GM18520 (cell line): ENCODE measurements around the gene MAP4.
"Not testable (repeated sequence)": the region's sequence is repeated elsewhere in the genome, so short reads cannot be mapped to it uniquely, and the experiment has no call there.

Source experiments
- ATAC-seq: cut with Tn5 transposase; IDR thresholded peaks from one replicate; pipeline ENCODE4 v1.9.1; 2021; ENCODE audit not compliant: unreplicated experiment

MAP4 gene

DNA sequence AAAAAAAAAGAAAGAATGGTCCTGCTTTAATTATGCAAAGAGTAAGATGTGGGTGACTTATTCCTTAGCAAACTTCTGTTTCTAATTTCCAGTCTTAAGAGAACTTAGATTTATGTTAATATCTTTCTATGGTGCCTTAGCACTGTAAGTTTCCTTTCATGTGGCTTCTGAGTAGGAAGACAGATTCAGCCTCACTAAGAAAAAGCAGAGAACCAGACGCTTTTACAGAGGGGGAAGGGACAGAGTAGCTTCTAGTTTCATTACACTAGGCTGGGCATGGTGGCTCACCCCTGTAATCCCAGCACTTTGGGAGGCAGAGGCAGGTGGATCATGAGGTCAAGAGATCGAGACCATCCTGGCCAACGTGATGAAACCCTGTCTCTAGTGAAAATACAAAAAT lies 118.3 kb downstream of the MAP4 start:
- no peak for ATAC-seq

DNA sequence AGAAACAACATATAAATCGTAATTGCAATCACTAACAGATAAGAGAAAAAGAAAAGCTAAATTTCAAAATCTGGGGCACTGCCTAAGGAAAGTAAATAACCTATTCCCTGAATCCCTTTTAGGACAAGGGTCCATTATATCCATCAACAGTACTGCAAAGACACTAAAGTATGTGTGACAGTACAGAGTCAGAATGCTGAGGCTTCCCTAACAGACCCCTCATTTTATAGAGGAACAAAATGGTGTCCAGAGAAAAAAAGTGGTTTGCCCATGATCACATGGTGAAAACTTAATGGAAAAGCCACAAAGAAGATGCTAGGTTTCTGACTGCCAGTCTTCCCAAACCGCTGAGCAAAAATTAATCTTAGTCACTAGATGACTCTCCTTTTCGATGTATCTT lies 119.5 kb downstream of the MAP4 start:
- ATAC-seq, result no peak

DNA sequence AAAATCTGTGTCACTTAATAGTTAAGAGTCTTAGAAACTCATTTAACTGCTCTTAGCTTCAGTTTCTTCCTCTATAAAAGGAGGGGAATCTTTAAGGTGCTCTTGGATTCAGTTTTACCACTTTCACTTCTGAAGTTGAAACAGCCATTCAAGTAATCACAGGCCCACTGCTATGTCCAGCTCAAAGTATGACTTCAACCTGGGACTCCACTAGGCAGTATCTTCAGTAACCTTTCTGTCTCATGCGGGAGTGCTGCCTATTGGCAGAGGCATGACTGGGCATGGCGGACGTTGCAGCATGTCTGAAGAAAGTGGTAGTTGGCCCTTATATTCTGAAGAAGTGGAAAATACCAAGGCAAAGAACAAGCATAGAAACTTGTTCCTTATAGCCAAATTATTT lies 121.0 kb downstream of the MAP4 start:
- no peak for ATAC-seq

DNA sequence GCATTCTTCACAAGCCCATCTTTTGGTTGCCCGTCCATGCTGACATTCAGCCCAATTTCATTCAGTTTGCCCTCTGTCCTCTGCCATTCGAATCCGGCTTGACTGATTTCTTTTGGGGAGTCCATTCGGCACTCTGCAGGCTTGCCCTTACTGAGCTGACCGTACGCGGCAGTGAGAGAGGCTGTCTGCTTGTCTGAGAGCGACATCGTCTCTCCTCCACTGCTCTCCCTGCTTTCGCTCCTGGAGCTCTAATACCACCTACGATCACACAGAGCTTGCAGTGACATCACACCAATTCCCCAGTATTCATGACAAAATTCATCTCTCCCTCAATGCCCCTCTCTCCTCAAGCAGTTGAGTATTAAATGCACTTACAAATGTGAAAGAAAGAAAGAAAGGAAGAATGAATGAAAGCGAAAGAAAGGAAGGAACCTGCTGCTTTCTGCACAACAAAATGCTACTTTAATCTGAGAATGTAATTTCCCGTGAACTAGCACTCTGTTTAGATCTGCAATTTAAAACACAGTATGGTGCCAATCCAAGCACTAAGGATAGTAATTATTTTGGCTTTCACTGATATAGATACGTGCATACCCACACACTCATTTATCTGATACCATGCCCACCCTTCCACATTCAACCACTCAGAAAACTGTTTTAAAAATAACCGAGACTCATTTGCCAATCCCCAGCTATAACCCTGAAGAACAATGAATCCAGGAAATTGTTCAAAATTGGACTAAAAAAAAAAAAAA lies 123.8 kb downstream of the MAP4 start:
- no peak for ATAC-seq

DNA sequence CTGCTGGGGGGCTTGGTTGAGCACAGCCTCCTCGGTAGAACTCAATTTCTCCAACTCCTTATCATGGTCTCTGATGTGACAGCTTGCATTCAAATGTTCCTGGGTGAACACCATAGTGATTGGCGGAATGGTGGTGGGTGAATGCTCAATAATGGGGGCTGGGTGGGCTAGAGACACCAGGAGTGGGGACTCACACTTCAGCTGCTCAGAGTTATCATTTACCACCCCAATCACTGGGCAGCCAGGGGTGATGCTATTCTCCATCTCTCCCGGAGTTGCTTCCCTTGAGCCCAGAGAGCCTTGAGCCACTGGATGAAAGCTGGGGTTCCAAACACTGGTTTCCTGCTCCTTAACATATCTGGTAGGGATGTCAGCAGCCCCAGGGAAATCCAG lies 124.6 kb downstream of the MAP4 start:
- no peak for ATAC-seq

DNA sequence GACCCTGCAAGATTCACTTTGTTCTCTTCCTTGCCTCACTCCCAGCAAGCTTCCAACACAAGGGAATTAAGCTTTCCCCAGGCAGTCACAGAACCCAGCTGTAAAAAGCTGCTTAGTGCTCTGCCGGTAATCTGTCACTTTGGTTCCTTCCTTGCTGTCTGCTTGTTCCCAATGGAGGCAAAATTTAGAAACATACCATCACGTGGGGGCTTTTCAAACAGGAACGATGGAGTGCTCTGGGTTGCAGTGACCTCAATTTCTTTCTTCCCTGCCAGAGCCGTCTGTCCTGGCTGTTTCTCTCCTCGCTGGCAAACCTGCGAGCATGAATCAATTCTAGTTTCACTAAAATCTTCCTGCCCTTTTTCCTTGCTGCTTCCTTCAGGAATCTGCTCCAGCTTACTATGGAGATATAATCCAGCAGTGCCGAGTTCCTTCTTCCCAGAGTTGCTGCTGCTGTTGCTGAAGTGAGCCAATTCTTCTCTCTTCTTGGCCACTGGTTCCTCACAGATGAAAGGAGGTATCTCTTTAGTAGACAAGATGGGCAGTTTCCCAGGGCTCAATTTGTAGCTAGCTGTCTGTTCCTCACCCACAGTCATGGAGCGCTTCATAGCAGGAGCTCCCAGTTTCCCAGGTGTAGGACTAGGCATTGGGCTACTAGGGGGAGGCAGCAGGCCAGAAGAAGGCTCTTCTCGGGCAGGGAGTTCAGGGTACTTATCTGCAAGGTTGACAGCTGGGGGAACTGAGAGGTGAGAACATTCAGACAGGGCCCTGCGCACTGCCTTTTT lies 125.2 kb downstream of the MAP4 start:
- ATAC-seq, result no peak

DNA sequence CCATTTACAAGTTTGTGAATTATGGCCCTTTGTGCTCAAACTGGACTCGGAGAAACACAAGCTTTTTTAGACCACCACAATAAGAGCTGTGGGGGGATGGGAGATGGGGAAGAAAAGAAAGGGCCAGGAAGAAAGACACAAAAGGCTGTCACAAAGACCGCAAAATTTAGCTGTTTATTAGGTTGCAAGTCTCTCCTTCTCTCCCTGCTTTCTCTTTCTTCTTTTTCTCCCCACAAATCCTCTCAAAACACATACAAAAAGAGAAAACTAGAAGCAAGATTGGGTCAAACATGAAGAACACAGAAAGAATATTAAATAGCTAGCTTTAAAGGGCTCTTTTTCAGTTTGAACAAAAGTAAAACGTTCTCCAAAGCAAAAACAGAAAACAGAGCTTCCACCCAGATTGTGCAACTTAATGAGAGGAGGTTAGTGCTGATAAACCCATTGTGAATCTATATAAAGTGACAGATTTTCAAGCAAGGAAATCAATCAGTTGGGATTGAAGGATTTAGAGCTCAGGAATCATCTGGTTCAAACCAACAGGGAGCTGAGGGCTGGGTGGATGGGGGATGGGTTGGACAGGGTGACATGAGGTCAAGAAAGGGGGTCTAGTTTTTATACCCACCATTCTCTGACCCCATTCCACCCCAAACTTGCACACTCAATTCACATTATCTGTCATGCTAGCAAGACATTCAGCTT lies 125.9 kb downstream of the MAP4 start:
- no peak for ATAC-seq

DNA sequence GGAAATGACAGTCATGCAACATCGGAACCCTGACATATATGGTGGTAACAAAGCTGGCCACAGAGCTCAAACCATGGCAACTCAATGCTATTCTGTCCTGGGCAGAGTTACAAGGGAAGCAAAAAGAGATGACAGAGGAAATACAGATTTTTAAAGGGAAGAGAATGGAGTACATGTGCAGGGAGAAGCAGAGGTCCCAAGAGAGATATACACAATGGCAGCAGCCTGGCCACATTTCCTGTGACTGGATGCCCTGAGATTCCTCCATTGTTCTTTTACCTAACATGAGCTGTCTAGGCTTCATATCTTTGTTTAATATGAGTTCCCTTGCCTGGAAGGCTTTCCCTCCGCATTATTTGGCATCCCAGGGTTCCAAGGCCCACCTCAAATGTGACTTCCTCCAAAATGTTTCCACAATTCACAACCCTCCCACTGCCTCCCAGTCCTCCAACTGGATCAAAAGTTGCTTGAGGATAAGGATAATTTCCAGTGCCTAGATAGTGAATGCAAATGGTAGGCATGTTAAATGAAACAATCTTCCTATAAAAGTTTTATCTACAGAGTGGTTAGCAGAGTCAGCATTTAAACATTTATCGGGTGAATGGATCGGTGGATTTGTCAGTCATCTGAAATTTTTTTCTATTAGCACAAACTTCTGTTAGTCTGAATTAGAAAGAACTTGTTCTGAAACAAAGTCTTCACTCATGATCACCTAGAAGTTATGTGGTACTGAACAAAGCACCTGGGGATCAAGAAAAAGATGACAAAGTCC lies 127.0 kb downstream of the MAP4 start:
- no peak for ATAC-seq

DNA sequence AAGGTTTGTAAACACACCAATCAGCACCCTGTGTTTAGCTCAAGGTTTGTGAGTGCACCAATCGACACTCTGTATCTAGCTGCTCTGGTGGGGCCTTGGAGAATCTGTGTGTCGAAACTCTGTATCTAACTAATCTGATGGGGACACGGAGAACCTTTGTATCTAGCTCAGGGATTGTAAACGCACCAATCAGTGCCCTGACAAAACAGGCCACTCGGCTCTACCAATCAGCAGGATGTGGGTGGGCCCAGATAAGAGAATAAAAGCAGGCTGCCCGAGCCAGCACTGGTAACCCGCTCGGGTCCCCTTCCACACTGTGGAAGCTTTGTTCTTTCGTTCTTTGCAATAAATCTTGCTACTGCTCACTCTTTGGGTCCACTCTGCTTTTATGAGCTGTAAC lies 128.2 kb downstream of the MAP4 start:
- ATAC-seq, result not testable (repeated sequence)

DNA sequence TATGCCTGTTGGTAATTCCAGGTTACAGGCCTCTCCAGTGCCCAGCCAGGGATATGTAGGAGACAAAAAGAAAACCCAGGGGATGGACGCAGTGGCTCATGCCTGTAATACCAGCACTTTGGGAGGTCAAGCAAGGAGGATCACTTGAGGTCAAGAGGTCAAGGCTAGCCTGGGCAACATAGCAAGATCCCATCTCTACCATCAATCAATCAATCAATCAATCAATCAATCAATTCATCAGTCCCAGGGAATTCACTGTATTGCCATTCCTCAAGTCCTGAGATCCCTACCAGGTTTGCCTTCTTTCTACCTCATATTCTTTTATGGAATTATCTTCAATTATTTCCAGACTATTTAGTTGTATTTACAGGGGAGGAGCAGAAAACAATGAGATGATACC lies 131.0 kb downstream of the MAP4 start:
- ATAC-seq, result no peak

DNA sequence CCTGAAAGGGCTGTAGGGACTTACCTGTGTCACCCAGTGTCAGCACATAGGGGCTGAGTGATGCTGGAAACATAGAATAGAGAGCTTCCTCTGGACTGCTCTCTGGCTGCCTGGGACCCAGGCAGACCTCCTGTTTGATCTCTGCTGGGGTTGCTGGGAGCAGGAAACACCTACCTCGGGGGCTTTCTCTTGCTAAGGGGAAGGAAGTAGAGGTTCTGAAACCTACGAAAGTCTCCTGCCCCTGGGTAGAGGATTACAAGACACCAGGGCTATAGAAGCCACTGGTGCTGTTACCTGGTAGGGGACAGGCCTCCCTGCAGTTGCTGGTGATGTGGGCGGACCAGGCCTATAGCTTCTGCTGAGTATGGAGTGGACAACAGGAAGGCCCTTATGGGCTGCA lies 131.6 kb downstream of the MAP4 start:
- ATAC-seq, result no peak

DNA sequence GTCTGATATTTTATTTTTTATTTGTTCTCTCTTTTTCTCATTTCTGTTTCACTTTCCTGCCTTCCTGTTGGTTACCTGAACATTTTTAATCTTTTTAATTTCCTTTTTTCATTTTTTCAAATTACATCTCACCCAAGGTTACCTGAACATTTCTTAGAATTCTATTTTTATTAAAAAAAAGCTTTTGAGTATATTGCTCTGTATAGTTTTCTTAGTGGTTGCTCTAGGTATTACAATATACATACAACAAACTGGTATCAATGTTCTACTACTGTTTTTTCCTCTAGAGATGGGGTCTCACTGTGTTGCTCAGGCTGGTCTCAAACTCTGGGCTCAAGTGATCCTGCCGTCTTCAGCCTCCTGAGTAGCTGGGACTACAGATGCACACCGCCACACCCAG lies 133.9 kb downstream of the MAP4 start:
- no peak for ATAC-seq

DNA sequence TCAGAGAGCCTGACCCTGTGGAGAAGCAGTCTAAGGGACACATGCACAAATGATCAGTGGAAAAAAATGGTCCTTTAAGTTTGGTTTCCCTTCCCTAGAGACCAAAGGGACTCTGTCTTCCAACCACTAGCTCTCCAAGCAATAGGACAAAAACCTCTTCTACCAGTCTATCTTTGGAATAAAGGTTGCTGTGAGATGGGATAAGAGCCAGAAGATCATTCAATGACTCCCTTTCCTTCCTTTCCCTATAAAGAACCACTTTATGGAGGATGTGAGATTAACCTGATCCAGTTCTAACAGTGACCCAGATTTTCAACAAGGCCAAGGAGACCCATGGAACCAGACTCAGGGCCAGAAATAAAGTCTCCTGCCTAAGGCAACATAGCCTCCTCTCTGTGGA lies 138.5 kb downstream of the MAP4 start:
- ATAC-seq, result no peak

DNA sequence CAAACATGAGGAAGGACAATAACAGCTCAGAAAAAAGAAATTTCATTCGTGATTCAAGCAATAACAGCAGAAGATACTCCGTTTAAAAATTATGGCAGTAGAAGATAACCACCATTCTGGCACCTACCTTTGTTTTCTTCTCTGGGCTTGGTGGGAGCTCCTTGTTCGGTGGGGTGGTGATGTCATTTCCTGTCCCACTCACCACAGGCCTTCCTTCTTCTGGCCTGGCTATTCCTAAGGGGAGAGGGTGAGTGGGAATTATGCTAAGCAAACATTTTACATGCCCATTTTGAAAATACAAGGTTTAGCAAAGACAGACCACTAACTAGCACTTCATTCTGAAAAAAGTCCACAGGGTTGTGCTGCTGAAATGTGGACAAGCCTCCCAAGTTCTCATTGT lies 138.9 kb downstream of the MAP4 start:
- ATAC-seq, result no peak

DNA sequence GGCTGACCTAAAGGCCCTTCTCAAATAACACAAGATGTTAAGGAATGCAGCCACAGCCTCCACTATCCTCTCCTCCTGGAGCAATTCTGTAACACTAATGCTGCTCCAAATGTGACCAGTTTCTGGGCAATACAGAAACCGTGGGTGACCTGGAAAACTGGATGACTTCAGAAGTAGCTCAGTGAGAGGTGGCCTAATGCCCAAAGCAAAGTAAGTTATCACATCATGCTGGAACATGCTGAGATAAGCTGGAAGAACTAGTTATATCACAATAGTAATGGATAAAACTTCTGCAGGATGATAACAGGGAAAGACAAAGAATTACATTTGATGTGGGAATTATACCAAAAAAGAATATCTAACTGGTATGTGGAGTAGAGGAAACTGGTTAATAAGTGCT lies 141.3 kb downstream of the MAP4 start:
- ATAC-seq, result no peak

DNA sequence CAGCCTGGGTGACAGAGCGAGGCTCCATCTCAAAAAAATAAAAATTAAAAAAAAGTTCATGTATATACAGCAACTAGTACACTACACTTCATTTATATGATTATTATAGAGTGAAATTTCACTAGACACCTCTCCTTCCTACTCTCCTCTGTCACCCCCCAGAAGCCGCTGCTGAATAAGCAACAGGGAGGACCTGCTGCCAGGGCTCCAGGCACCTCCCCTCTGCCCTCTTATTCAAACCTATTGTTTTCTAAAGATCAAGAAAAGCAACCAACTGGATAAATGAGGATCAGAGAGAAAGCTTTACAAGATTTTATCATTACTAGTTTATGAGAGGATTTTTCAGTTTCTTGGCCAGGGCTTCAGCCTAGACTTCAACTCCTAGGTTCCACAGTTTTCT lies 141.8 kb downstream of the MAP4 start:
- ATAC-seq, result no peak

DNA sequence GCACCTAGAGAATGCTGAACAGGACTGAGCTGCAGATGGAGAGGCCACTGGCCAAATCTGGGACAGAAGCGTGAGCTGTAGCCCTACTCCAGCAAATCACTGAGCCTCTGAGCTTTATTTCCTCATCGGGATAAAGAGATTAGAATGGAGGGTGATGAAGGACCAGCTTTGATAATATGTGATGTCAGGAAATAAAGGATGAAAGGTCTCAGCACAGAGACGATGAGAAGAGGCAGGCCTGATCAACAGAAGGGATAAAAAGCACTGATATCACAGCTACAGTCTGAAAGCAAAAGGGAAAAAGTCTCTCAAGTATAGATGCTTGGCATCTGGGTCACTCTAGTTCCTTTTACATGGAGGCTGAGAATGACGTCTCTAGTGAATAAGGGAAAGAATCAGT lies 143.3 kb downstream of the MAP4 start:
- ATAC-seq, result no peak

DNA sequence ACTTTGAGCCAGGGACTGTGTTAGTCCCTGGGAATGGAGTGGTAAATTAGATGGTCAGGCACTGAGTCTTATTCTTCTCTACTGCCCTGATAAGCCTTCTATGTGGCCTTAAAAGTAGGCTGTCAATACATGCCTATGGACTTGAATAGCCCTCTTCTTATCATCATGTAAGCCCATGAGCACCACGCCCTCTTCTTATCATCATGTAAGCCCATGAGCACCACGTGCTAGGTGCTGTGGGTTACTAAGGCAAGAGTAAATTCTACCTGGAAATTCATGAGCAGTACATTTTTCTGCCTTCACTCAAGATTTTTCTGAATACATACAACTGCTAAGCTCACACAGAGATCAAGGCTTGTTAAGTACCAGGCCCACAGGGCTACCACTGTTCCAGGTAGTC lies 144.8 kb downstream of the MAP4 start:
- ATAC-seq, result no peak

DNA sequence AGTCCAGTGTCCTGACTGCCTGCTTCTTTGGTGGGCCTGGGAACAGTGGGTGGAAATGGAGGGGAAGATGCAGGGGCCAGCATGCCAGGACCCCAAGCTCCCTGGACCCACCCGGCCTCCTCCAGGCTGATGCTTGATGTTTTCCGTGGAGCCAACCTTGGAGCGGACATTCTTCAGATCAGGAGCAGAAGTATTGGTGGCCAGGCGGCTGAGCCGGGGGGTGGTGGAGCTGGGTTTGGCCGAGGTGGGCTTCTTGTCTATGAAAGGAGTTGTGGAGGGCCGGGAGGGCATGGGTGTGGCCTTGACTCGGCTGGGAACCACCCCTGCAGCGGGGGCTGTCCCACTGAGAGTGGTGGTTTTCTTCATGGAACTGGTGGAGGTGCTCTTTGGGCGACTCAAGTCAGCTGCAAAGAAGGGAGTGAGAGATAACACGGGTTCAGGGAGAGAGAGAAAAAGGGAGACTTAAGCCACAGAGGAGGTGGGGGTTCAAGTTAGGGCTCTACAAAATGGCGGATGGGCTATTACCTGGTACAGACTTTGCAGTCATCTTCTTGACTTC lies 145.4 kb downstream of the MAP4 start:
- no peak for ATAC-seq

DNA sequence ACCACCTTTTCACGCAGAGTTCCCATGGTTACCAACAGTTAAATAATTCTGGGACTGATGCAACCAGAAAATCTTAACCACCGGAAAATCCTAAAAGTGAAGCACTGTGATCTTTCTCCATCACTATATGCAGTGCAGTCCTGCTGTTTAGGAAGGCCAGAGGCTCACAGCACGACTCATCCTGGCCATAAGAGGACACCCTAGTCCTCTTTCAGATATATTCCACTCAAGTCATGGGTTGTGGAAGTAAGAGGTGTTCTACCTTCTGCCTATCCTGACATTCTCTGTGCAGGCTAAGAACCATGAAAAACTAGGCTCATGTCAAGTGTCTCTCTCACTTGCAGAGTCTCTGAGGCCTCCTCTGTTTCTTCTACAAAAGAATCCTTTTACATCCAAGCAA lies 146.1 kb downstream of the MAP4 start:
- no peak for ATAC-seq

DNA sequence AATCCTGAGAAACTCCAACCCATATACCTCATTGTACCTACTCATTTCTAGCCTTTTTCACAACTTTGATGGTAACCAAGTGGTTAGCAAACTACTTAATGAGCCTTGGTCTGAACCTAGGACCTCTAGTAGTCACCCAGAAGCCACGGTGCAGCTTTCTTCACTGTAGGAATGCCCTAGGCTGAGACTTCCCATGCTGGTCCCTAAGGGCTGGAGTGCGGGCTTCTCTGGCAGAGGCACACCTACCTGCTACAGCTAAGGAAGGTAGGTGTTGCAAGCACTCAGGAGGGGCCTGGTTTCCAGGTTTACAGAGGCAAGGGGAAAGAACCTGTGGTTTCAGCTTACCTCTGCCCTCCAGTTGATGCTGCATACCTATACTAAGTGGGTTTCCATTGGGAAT lies 147.9 kb downstream of the MAP4 start:
- ATAC-seq, result no peak
